A549 (cell line): Measurements from ENCODE around the gene FAM131A.

Experiments
- BHLHE40 ChIP-seq: IDR thresholded peaks from 2 replicates; pipeline ENCODE4 v1.6.1; 2012; ENCODE audit warnings: low read depth, low read length, inconsistent platforms
- CTCF ChIP-seq: fragments of >200 bp; sonication (Bioruptor Twin); formaldehyde crosslinking; IDR thresholded peaks from 3 replicates; pipeline ENCODE4 v1.5.1; 2016
- HOXA7 ChIP-seq: fragments of 250-450 bp; sonication (Bioruptor Pico); IDR thresholded peaks from 2 replicates; pipeline ENCODE4 v1.5.0; 2020; ENCODE audit warnings: mild to moderate bottlenecking, moderate library complexity
- MYC ChIP-seq: IDR thresholded peaks from 2 replicates; pipeline ENCODE4 v1.6.1; 2012; ENCODE audit warnings: mild to moderate bottlenecking, inconsistent platforms, low read length, improper control_type of control experiment, borderline replicate concordance
- POLR2A ChIP-seq: IDR thresholded peaks from 2 replicates; pipeline ENCODE4 v1.6.1; 2012; ENCODE audit warnings: mild to moderate bottlenecking, low read length
- RNF2 ChIP-seq: fragments of 200-600 bp; sonication (generic); IDR thresholded peaks from 2 replicates; pipeline ENCODE4 v1.6.1; 2016; ENCODE audit warnings: low read depth, mild to moderate bottlenecking, antibody characterized with exemption, moderate library complexity, borderline replicate concordance

GRCh38 chr3:184368586-184369183 is 31.3 kb downstream of the FAM131A start:
- TF ChIP-seq BHLHE40 (no peak), CTCF (no peak), POLR2A (no peak), MYC (no peak), RNF2 (no peak), HOXA7 (CRISPR knock-in tag) (no peak)
